ENCODE measurements around the gene IL17RD.

The IL17RD gene

GRCh38 chr3:57063032-57063431, 102.1 kb downstream of the IL17RD start:
- DNase-seq, result no peak

GRCh38 chr3:57062101-57062631, 103.0 kb downstream of the IL17RD start:
- DNase-seq, result no peak

- no peak for DNase-seq
Observed at GRCh38 chr3:57061556-57061955, 103.6 kb downstream of the IL17RD start.

GRCh38 chr3:57060089-57060821, 104.9 kb downstream of the IL17RD start, which contains the start of gene SPATA12:
Gene SPATA12, plus strand, starts transcription at chr3:57060664. Its CDS starts 13,031 bp downstream, at chr3:57073695.
- peak; percentile 53 to 86 for DNase-seq

GRCh38 chr3:57059411-57059810, 105.7 kb downstream of the IL17RD start:
- DNase-seq, result no peak

- DNase-seq, result no peak
Observed at GRCh38 chr3:57057351-57057750, 107.8 kb downstream of the IL17RD start.

GRCh38 chr3:57053122-57053521, 112.0 kb downstream of the IL17RD start:
- DNase-seq, result no peak

- DNase-seq, result no peak
Observed at GRCh38 chr3:57052662-57053061, 112.5 kb downstream of the IL17RD start.

GRCh38 chr3:57048728-57049127, 116.4 kb downstream of the IL17RD start:
- DNase-seq, result no peak

GRCh38 chr3:57048052-57048671, 117.0 kb downstream of the IL17RD start:
- DNase-seq, result no peak

GRCh38 chr3:57046101-57046765, 118.9 kb downstream of the IL17RD start:
- DNase-seq, result no peak

GRCh38 chr3:57043518-57043917, 121.6 kb downstream of the IL17RD start:
- no peak for DNase-seq

- DNase-seq, result no peak
Observed at GRCh38 chr3:57041674-57042073, 123.5 kb downstream of the IL17RD start.

Measured in SW 1271 (cell line).